A549 (cell line): ENCODE results near the gene UGT1A4. TPM values are rescaled to one million over a fixed set of nuclear protein-coding genes. Genes with fewer than 3 reads are reported as not detected.
"Not testable (repeated sequence)": the region's sequence is repeated elsewhere in the genome, so short reads cannot be mapped to it uniquely, and the experiment has no call there.

Source experiments
- ATAC-seq, 2 experiments: fragments of 200-7000 bp in 1 of 2; fragments of >200 bp in 1 of 2; cut with Nextera tagmentation in 1 of 2; cut with Tn5 transposase in 1 of 2; 3 replicates each; pipeline versions ENCODE4 v1.8.0 to v1.9.1; 2018 to 2020; ENCODE audit warnings: mild to moderate bottlenecking in 1 of 2, moderate library complexity in 1 of 2
- CTCF ChIA-PET: fragments of 300-600 bp; sonication (Branson Sonifier 250); formaldehyde crosslinking; extraction: SDS; loops from one replicate; lab custom pipeline; 2021; ENCODE audit warnings: antibody characterized with exemption, inconsistent platforms; lab: Yijun Ruan, JAX
- POLR2A ChIA-PET: fragments of 350-600 bp; formaldehyde crosslinking; extraction: SDS; loops from one replicate; lab custom pipeline; 2021; ENCODE audit warnings: antibody characterized with exemption, inconsistent platforms; lab: Yijun Ruan, JAX
- DNase-seq, 2 experiments: peaks; one replicate each; pipeline versions ENCODE4 v3.0.0 to v3.0.0-alpha.2; 2011 to 2016; ENCODE audit warnings: low read depth in 1 of 2, low spot score in 1 of 2
- FAIRE-seq: peaks from 2 replicates; lab custom pipeline; 2011; peaks lifted over from hg19 to GRCh38; lab: Jason Lieb, UNC
- H3K27ac ChIP-seq, 2 experiments: fragments of >200 bp; sonication (Bioruptor Twin); formaldehyde crosslinking; 3 replicates each; pipeline ENCODE4 v1.5.1; 2016 to 2017
- H3K4me1 ChIP-seq: fragments of >200 bp; sonication (Bioruptor Twin); formaldehyde crosslinking; 3 replicates; pipeline ENCODE4 v1.6.1; 2016
- H3K4me2 ChIP-seq: fragments of >200 bp; sonication (Bioruptor Twin); formaldehyde crosslinking; 3 replicates; pipeline ENCODE4 v1.6.1; 2016
- H3K4me3 ChIP-seq: fragments of >200 bp; sonication (Bioruptor Twin); formaldehyde crosslinking; 3 replicates; pipeline ENCODE4 v1.5.1; 2016
- H3K9me3 ChIP-seq: fragments of >200 bp; sonication (Bioruptor Twin); formaldehyde crosslinking; 3 replicates; pipeline ENCODE4 v1.6.1; 2016
- BCL3 ChIP-seq: fragments of >200 bp; sonication (Bioruptor Twin); formaldehyde crosslinking; IDR thresholded peaks from 3 replicates; pipeline ENCODE4 v1.6.1; 2016
- CEBPB ChIP-seq, 2 experiments: fragments of >200 bp in 1 of 2; sonication (Bioruptor Twin) in 1 of 2; formaldehyde crosslinking in 1 of 2; IDR thresholded peaks; 2 replicates each; pipeline ENCODE4 v1.6.1; 2012 to 2016
- CHD2 ChIP-seq: fragments of 150-350 bp; IDR thresholded peaks from 2 replicates; pipeline ENCODE4 v1.6.1; 2014; ENCODE audit warnings: low read length; ENCODE audit not compliant: partially characterized antibody
- EHF ChIP-seq: fragments of 250-450 bp; sonication (Bioruptor Pico); IDR thresholded peaks from 2 replicates; pipeline ENCODE4 v1.5.0; 2020; ENCODE audit warnings: mild to moderate bottlenecking
- EP300 ChIP-seq, 2 experiments: fragments of >200 bp; sonication (Bioruptor Twin); formaldehyde crosslinking; IDR thresholded peaks; 2 replicates in 1 of 2; 3 replicates in 1 of 2; pipeline ENCODE4 v1.6.1; 2016 to 2017
- GATA3 ChIP-seq: IDR thresholded peaks from 2 replicates; pipeline ENCODE4 v1.6.1; 2012; ENCODE audit warnings: borderline replicate concordance
- HES2 ChIP-seq: fragments of >200 bp; sonication (Bioruptor Twin); formaldehyde crosslinking; IDR thresholded peaks from 2 replicates; pipeline ENCODE4 v1.6.1; 2016
- JUN ChIP-seq, 2 experiments: fragments of >200 bp; sonication (Bioruptor Twin); formaldehyde crosslinking; IDR thresholded peaks; 2 replicates in 1 of 2; 3 replicates in 1 of 2; pipeline ENCODE4 v1.6.1; 2016 to 2017
- JUNB ChIP-seq: fragments of >200 bp; sonication (Bioruptor Twin); formaldehyde crosslinking; IDR thresholded peaks from 2 replicates; pipeline ENCODE4 v1.6.1; 2016
- MAX ChIP-seq: IDR thresholded peaks from 2 replicates; pipeline ENCODE4 v1.6.1; 2012
- MYC ChIP-seq: IDR thresholded peaks from 2 replicates; pipeline ENCODE4 v1.6.1; 2012; ENCODE audit warnings: mild to moderate bottlenecking, inconsistent platforms, low read length, improper control_type of control experiment, borderline replicate concordance
- PHF8 ChIP-seq: fragments of 200-600 bp; sonication (generic); IDR thresholded peaks from 2 replicates; pipeline ENCODE4 v1.6.1; 2016; ENCODE audit warnings: low read depth, mild to moderate bottlenecking, antibody characterized with exemption, moderate library complexity, borderline replicate concordance
- RAD21 ChIP-seq, 2 experiments: fragments of >200 bp in 1 of 2; sonication (Bioruptor Twin) in 1 of 2; formaldehyde crosslinking in 1 of 2; IDR thresholded peaks in 1 of 2; conservative IDR thresholded peaks in 1 of 2; 2 replicates in 1 of 2; 3 replicates in 1 of 2; pipeline ENCODE4 v1.6.1; 2012 to 2018; ENCODE audit warnings: inconsistent platforms in 1 of 2
- RCOR1 ChIP-seq: fragments of 150-350 bp; IDR thresholded peaks from 2 replicates; pipeline ENCODE4 v1.6.1; 2014; ENCODE audit warnings: antibody characterized with exemption, low read length, low read depth
- RFX5 ChIP-seq: fragments of 450-650 bp; IDR thresholded peaks from 2 replicates; pipeline ENCODE4 v1.7.1; 2014; ENCODE audit warnings: antibody characterized with exemption, mild to moderate bottlenecking, moderate library complexity
- SMC3 ChIP-seq: fragments of >200 bp; sonication (Bioruptor Twin); formaldehyde crosslinking; IDR thresholded peaks from 3 replicates; pipeline ENCODE4 v1.6.1; 2018; ENCODE audit warnings: inconsistent platforms
- ZNF302 ChIP-seq: fragments of 250-450 bp; sonication (Bioruptor Pico); IDR thresholded peaks from 2 replicates; pipeline ENCODE4 v1.9.0; 2021; ENCODE audit warnings: inconsistent platforms, mild to moderate bottlenecking, moderate library complexity
- ZSCAN20 ChIP-seq: fragments of 250-450 bp; sonication (Bioruptor Pico); IDR thresholded peaks from 2 replicates; pipeline ENCODE4 v1.8.0; 2022; ENCODE audit warnings: mild to moderate bottlenecking, moderate library complexity
- WGBS: methylation state at CpG from one replicate; pipeline ENCODE4 v1.1.6; 2017; ENCODE audit errors: missing lambda C conversion rate; 5-methylcytosine and 5-hydroxymethylcytosine counted together
- polyA plus RNA-seq, 4 experiments: library from polyadenylated mRNA; depleted of rRNA in 3 of 4; stranded (reverse); fragments of >200 nt; fragmentation: RNase III in 1 of 4; extraction: RNeasy Plus Mini Kit Qiagen cat#74134 plus additional on column Dnase treatment in 1 of 4; gene quantifications; 2 replicates in 3 of 4; 3 replicates in 1 of 4; pipeline ENCODE4 v1.2.3, GENCODE V29; 2011 to 2017
- TF ChIP-seq, protein P1 (sequence below): fragments of 150-350 bp; IDR thresholded peaks from 2 replicates; pipeline ENCODE4 v1.6.1; 2014; ENCODE audit warnings: low read depth, mild to moderate bottlenecking, low read length
- TF ChIP-seq, protein P2 (sequence below): fragments of >200 bp; sonication (Bioruptor Twin); formaldehyde crosslinking; IDR thresholded peaks from 3 replicates; pipeline ENCODE4 v1.5.1; 2016

UGT1A4 gene
- polyA plus RNA-seq, 2 of the 4 experiments (the other 2 are of a cell fraction), result 0.13 to 0.14 TPM

GRCh38 chr2:233743464-233744259 lies 25.1 kb downstream of the UGT1A4 start:
- TF ChIP-seq CEBPB (IDR thresholded peaks at IDR 0.05), result no peak
- TF ChIP-seq CHD2, result no peak
- TF ChIP-seq, protein P1, sequence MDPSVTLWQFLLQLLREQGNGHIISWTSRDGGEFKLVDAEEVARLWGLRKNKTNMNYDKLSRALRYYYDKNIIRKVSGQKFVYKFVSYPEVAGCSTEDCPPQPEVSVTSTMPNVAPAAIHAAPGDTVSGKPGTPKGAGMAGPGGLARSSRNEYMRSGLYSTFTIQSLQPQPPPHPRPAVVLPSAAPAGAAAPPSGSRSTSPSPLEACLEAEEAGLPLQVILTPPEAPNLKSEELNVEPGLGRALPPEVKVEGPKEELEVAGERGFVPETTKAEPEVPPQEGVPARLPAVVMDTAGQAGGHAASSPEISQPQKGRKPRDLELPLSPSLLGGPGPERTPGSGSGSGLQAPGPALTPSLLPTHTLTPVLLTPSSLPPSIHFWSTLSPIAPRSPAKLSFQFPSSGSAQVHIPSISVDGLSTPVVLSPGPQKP, result no peak
- TF ChIP-seq MAX, result no peak
- TF ChIP-seq, protein P2, sequence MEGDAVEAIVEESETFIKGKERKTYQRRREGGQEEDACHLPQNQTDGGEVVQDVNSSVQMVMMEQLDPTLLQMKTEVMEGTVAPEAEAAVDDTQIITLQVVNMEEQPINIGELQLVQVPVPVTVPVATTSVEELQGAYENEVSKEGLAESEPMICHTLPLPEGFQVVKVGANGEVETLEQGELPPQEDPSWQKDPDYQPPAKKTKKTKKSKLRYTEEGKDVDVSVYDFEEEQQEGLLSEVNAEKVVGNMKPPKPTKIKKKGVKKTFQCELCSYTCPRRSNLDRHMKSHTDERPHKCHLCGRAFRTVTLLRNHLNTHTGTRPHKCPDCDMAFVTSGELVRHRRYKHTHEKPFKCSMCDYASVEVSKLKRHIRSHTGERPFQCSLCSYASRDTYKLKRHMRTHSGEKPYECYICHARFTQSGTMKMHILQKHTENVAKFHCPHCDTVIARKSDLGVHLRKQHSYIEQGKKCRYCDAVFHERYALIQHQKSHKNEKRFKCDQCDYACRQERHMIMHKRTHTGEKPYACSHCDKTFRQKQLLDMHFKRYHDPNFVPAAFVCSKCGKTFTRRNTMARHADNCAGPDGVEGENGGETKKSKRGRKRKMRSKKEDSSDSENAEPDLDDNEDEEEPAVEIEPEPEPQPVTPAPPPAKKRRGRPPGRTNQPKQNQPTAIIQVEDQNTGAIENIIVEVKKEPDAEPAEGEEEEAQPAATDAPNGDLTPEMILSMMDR, result no peak
- TF ChIP-seq ZNF302 (CRISPR knock-in tag), result no peak
- no peak for TF ChIP-seq MYC
- TF ChIP-seq EHF (CRISPR knock-in tag), result no peak
- TF ChIP-seq RCOR1, result no peak
- no peak for TF ChIP-seq RFX5
- no peak for TF ChIP-seq HES2
- peaks cover 29% of the 10 kb centered on the region for H3K4me1 ChIP-seq
- peak overlapping the region; percentile 89 to 92 for H3K27ac ChIP-seq
- 94% methylated on average over 38 of the region's 46 CpGs for WGBS
- DNase-seq, result no peak
- H3K4me2 ChIP-seq, result no peak overlapping the region
- peaks cover 59% of the 10 kb centered on the region for H3K9me3 ChIP-seq
- no peak overlapping the region for H3K4me3 ChIP-seq
- no peak for ATAC-seq
- POLR2A ChIA-PET, result no interaction called here
- CTCF ChIA-PET, result no interaction called here
- FAIRE-seq, result no peak

GRCh38 chr2:233745073-233745755 lies 26.7 kb downstream of the UGT1A4 start:
- peak overlapping the region; percentile 18; the same call in 1 of the 3 replicates for H3K4me3 ChIP-seq
- peaks cover 29% of the 10 kb centered on the region for H3K4me1 ChIP-seq
- ChIA-PET CTCF (interaction anchor here (0.6 to 0.8 kb wide), 2 partner anchors 15 to 88 kb away, joined by 3 read pairs; no protein-coding TSS in a partner anchor), POLR2A (no interaction called here)
- peak; percentile 7 to 85 for DNase-seq
- peak; percentile 91 for FAIRE-seq
- TF ChIP-seq JUNB (peak; percentile 60), RCOR1 (no peak), PHF8 (no peak), BCL3 (peak; percentile 52; the same call in 1 of the 3 replicates), HES2 (0 out of 2 replicates have a peak, but pooled peaks have one; percentile 11), EP300 (IDR thresholded peaks at IDR 0.05) (peak; percentile 81 to 95; a peak in 4 of 5 replicates), RAD21 (conservative IDR thresholded peaks at IDR 0.05 in 1 of 2, IDR thresholded peaks at IDR 0.05 in 1 of 2) (peak in 1 of 2 experiments; percentile 37; a peak in 2 of 5 replicates), SMC3 (0 out of 3 replicates have a peak, but pooled peaks have one; percentile 19), CEBPB (IDR thresholded peaks at IDR 0.05) (peak; percentile 67 to 68; a peak in 2 of 4 replicates), GATA3 (peak; percentile 73), ZSCAN20 (no peak), JUN (IDR thresholded peaks at IDR 0.05) (peak; percentile 71 to 81; a peak in 4 of 5 replicates)
- peaks cover 59% of the 10 kb centered on the region for H3K9me3 ChIP-seq
- H3K4me2 ChIP-seq, result peak overlapping the region; percentile 79
- peak overlapping the region; percentile 89 to 92 for H3K27ac ChIP-seq
- 5% methylated on average over 5 of the region's 5 CpGs for WGBS
- ATAC-seq, result peak; percentile 55 to 84; a peak in 4 of 6 replicates

DNA sequence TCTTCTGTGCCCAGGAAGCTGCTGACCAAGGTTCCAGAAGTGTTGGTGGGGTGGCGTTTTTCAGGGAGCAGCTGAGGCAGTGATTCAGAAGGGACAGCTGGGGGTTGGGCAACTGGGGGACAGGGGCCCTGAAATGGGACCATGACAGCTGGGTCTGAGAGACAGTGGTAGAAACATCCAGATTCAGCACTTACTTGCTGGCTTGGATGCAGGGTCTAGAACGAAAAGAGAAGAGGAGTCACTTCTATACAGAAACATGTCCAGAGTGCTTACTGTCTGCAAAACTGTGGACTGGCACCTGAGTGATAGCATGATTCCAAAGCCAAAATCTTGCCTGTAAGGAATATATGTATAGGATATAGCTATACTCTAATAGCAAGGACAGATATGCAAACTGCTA lies 27.3 kb downstream of the UGT1A4 start:
- peak overlapping the region; percentile 18; the same call in 1 of the 3 replicates for H3K4me3 ChIP-seq
- FAIRE-seq, POLR2A ChIA-PET, DNase-seq: not testable (repeated sequence)
- H3K4me1 ChIP-seq, result peaks cover 29% of the 10 kb centered on the region
- H3K27ac ChIP-seq, result peak overlapping the region; percentile 89 to 92
- CTCF ChIA-PET, result interaction anchor here (0.6 to 0.8 kb wide), 2 partner anchors 14 to 87 kb away, joined by 3 read pairs; no protein-coding TSS in a partner anchor
- 45% methylated on average over 2 of the region's 2 CpGs for WGBS
- ATAC-seq, result peak in 1 of 2 experiments; percentile 53; a peak in 4 of 6 replicates
- H3K4me2 ChIP-seq, result peak overlapping the region; percentile 79
- peaks cover 61% of the 10 kb centered on the region for H3K9me3 ChIP-seq
